Small intestine (tissue), 7 donors: ENCODE results near the gene NCAPD2. TPM values are rescaled to one million over a fixed set of nuclear protein-coding genes. Genes with fewer than 3 reads are reported as not detected.
"Not testable (repeated sequence)": the region's sequence is repeated elsewhere in the genome, so short reads cannot be mapped to it uniquely, and the experiment has no call there.

Source experiments
- DNase-seq, 2 donors: peaks; one replicate each; pipeline versions ENCODE4 v3.0.0 to v3.0.0-alpha.2; 2013
- FAIRE-seq: peaks from 2 replicates; lab custom pipeline; 2012; peaks lifted over from hg19 to GRCh38; lab: Jason Lieb, UNC
- H3K27ac ChIP-seq, 3 donors: one replicate each; pipeline ENCODE4 v1.5.1; 2013; ENCODE audit warnings: low read length in 2 of 3, mild to moderate bottlenecking in 2 of 3, control low read depth in 1 of 3, inconsistent platforms in 1 of 3, low read depth in 1 of 3, moderate library complexity in 1 of 3
- H3K27me3 ChIP-seq, 3 donors: one replicate each; pipeline ENCODE4 v1.6.1; 2013; ENCODE audit warnings: low read length in 3 of 3, inconsistent platforms in 1 of 3; ENCODE audit not compliant: control insufficient read depth in 3 of 3, insufficient read depth in 3 of 3
- H3K36me3 ChIP-seq, 3 donors: one replicate each; pipeline ENCODE4 v1.6.1; 2013; ENCODE audit warnings: low read length in 3 of 3, inconsistent platforms in 1 of 3, low read depth in 1 of 3, mild to moderate bottlenecking in 1 of 3, moderate library complexity in 1 of 3; ENCODE audit not compliant: control insufficient read depth in 3 of 3, insufficient read depth in 2 of 3
- H3K4me1 ChIP-seq, 3 donors: one replicate each; pipeline ENCODE4 v1.6.1; 2013; ENCODE audit warnings: low read length in 2 of 3, inconsistent platforms in 1 of 3, low read depth in 1 of 3, mild to moderate bottlenecking in 1 of 3, moderate library complexity in 1 of 3; ENCODE audit not compliant: control insufficient read depth in 3 of 3, insufficient read depth in 2 of 3
- H3K4me3 ChIP-seq, 3 donors: one replicate each; pipeline ENCODE4 v1.5.1; 2013; ENCODE audit warnings: low read length in 3 of 3, control low read depth in 1 of 3, inconsistent platforms in 1 of 3, low read depth in 1 of 3, mild to moderate bottlenecking in 1 of 3, moderate library complexity in 1 of 3
- H3K9me3 ChIP-seq, 2 donors: one replicate each; pipeline ENCODE4 v1.6.1; 2013; ENCODE audit warnings: low read depth in 1 of 2, low read length in 1 of 2; ENCODE audit not compliant: control insufficient read depth in 2 of 2, insufficient read depth in 1 of 2
- whole genome bisulfite sequencing, 3 donors: extraction: QIAGEN DNeasy Blood & Tissue Kit; methylation state at CpG; one replicate each; pipeline ENCODE4 v1.1.7; 2013; 5-methylcytosine and 5-hydroxymethylcytosine counted together
- polyA plus RNA-seq, 4 donors: library from polyadenylated mRNA; stranded (reverse) in 3 of 4; unstranded in 1 of 4; fragments of 200-250 nt in 3 of 4; fragments of 120-200 nt in 1 of 4; gene quantifications; one replicate each; pipeline versions ENCODE4 v1.2.1 to v1.2.3, GENCODE V29; 2013
- donor health status: healthy with polysubstance abuse.
- donor health status: control.
- donor health status: control.
- donor health status: Bipolar disorder and iron deficiency.
- donor health status: healthy.

NCAPD2 gene
- polyA plus RNA-seq, 4 donors, result 6.5 to 39.1 (median 22.1) TPM

DNA sequence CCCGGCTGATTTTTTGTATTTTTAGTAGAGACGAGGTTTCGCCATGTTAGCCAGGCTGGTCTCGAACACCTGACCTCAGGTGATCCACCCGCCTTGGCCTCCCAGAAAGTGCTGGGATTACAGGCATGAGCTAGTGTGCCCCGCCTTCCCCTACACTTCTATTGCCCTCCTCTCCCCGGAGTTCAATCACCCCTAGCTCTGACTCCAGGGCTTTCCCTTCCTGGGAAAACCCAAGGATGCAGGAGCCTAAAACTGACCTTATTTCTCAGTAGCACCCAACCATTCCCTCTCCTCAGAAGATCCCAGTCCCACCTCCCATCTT is 62.6 kb downstream of the NCAPD2 start:
- H3K4me3 ChIP-seq, H3K27ac ChIP-seq, FAIRE-seq, H3K27me3 ChIP-seq, H3K9me3 ChIP-seq, H3K4me1 ChIP-seq, DNase-seq: not testable (repeated sequence)
- peaks cover 0 to 62% (median 7%) of the 10 kb centered on the region in 3 donors for H3K36me3 ChIP-seq
- WGBS, 3 donors, result 81 to 89% (median 87%) methylated on average over 7 of the region's 7 CpGs

DNA sequence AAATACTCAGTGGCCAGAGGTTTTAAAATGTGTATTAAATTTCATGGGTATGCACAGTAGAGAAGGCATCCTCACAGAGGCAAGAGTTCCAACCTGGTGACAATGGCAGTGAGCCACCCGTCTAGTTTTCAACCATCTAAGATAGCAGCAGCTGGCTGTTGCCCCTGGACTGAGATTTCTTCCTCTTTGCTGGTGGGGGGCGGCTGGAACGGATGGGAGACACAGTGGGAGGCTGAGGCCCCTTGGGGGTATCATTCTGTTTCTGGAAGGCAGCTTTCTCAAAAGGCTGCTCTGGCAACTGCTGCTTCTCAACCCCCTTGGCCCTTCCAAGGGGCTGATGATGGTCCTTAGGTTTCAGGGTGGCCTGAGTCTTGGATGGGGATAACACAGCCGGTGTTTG is 63.0 kb downstream of the NCAPD2 start:
- Histone ChIP-seq H3K27ac (no peak overlapping the region), H3K9me3 (no peaks in the 10 kb centered on the region), H3K27me3 (no peaks in the 10 kb centered on the region), H3K36me3 (peaks cover 0 to 62% (median 7%) of the 10 kb centered on the region in 3 donors), H3K4me1 (peaks cover 0 to 5% (median 0%) of the 10 kb centered on the region in 3 donors), H3K4me3 (no peak overlapping the region)
- 80 to 89% (median 85%) methylated on average over 4 of the region's 4 CpGs for WGBS, 3 donors
- FAIRE-seq (no peak), DNase-seq (no peak)

DNA sequence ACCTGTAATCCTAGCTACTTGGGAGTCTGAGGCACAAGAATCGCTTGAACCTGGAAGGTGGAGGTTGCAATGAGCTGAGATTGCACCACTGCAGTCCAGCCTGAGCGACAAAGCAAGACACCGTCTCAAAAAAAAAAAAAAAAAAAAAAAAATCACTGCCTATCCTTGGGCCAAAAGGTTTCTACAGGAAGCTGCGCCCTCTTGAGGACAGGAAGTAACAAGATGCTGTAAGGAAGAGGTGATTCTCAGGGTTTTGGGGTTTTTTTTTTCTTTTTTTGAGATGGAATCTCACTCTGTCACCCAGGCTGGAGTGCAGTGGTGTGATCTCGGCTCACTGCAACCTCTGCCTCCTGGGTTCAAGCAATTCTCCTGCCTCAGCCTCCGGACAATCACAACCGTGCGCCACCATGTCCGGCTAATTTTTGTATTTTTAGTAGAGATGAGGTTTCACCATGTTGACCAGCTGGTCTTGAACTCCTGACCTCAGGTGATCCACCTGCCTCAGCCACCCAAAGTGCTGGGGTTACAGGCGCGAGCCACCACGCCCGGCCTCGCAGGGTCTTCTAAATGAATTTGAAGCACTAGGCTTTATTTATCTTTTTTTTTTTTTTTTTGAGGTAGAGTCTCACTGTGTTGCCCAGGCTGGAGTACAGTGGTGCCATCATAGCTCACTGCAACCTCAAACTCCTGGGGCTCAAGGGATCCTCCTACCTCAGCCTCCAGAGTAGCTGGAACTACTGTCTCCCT is 64.3 kb downstream of the NCAPD2 start:
- DNase-seq, result peak; percentile 69 to 74
- not testable (repeated sequence) for H3K4me1 ChIP-seq, H3K27ac ChIP-seq, H3K27me3 ChIP-seq, H3K4me3 ChIP-seq, H3K9me3 ChIP-seq, FAIRE-seq
- H3K36me3 ChIP-seq, result peaks cover 5 to 63% (median 10%) of the 10 kb centered on the region in 3 donors
- WGBS, 3 donors, result 66 to 70% (median 67%) methylated on average over 14 of the region's 14 CpGs

DNA sequence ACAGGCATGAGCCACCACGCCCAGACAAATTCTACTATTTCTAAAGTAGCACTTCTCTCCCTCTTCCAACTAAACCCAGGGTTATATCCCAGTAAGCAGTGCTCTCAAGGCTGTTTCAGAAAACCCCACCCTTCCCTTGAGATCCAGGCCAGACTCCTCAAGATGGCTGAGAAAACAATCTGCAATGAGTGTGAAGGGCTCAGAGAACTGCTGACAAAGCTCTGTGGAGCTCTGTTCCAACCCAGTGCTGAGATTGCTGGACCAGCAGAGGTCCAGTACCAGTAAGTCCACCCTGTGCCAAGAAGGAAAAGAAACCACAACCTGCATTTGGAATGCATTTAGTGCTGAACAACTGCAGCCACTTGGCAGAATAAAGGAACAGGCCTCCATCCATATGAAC is 65.6 kb downstream of the NCAPD2 start:
- no peak for FAIRE-seq

DNA sequence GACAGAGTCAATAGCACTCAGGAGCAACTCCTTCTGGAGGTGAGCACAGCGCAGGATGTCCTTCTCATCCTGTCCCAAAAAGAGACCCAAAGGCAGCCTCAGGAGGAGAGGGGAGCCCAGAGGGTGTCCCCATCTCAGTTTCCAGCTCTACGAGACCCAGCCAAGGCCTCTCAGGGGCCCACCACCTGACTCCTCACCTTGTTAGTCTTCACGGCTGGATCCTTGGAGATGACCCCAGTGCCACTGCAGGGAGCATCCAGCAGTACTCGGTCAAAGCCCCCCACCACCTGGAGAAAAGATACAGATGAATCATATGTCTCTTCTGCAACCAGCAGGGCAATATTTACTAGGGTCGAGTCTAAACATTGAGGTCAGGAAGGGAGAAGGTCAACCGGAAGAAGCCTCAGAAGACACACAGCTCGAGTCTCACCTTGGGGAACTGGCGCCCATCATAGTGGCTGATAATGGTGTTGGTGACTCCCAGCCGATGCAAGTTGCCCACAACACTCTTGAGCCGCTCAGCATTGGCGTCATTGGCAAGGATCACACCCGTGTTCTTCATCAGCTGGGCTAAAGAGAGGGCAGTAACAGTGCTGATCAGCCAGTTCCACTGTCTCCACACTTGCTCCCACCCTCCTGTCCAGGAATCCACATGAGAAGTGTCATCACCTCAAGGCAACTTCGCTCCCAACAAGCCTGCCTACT is 66.8 kb downstream of the NCAPD2 start:
- no peaks in the 10 kb centered on the region for H3K9me3 ChIP-seq
- H3K36me3 ChIP-seq, result peaks cover 5 to 81% (median 10%) of the 10 kb centered on the region in 3 donors
- DNase-seq (no peak), FAIRE-seq (no peak)
- H3K27me3 ChIP-seq, result no peaks in the 10 kb centered on the region
- no peak overlapping the region for H3K27ac ChIP-seq
- WGBS, 3 donors, result 89 to 94% (median 92%) methylated on average over 13 of the region's 13 CpGs
- no peaks in the 10 kb centered on the region for H3K4me1 ChIP-seq
- no peak overlapping the region for H3K4me3 ChIP-seq

More for the DNA sequence above, 65.6 kb downstream of the NCAPD2 start:
- H3K36me3 ChIP-seq, result peaks cover 5 to 73% (median 10%) of the 10 kb centered on the region in 3 donors
- H3K9me3 ChIP-seq, result no peaks in the 10 kb centered on the region
- 94 to 100% (median 100%) methylated on average over 1 of the region's 1 CpG for WGBS, 3 donors
- H3K4me1 ChIP-seq, result no peaks in the 10 kb centered on the region
- H3K4me3 ChIP-seq, result no peak overlapping the region
- no peak for DNase-seq
- no peaks in the 10 kb centered on the region for H3K27me3 ChIP-seq
- no peak overlapping the region for H3K27ac ChIP-seq

DNA sequence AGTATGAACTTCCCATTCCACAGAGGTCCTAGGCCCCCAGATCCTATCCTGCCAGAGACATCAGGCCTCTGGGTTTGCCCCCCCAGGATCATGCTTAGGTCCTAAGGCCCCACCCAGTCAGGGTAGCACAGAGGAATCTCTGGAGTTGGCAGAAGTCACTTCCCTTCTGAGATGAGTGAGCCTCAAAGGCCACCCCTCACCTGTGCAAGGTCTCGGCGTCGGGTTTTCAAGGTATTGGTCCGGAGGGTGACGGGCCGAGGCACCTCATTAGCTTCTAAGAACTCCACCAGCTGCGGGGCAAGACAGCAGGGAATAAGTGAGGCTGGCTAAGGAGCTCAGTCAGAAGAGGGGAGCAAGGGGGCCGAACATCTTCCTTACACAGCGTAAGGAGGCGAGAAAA is 69.0 kb downstream of the NCAPD2 start:
- no peaks in the 10 kb centered on the region for H3K9me3 ChIP-seq
- DNase-seq, result no peak
- FAIRE-seq, result no peak
- WGBS, 3 donors, result 95 to 98% (median 97%) methylated on average over 10 of the region's 10 CpGs
- no peaks in the 10 kb centered on the region for H3K27me3 ChIP-seq
- H3K27ac ChIP-seq, result no peak overlapping the region
- H3K36me3 ChIP-seq, result peaks cover 8 to 74% (median 10%) of the 10 kb centered on the region in 3 donors
- H3K4me3 ChIP-seq, result no peak overlapping the region
- peaks cover 0 to 7% (median 0%) of the 10 kb centered on the region in 3 donors for H3K4me1 ChIP-seq

GRCh38 chr12:6563448-6564050 is 69.6 kb downstream of the NCAPD2 start:
- H3K4me1 ChIP-seq, result peaks cover 0 to 7% (median 0%) of the 10 kb centered on the region in 3 donors
- H3K36me3 ChIP-seq, result peaks cover 8 to 69% (median 10%) of the 10 kb centered on the region in 3 donors
- FAIRE-seq (no peak), DNase-seq (peak; percentile 63 to 71)
- H3K27me3 ChIP-seq, result no peaks in the 10 kb centered on the region
- no peak overlapping the region for H3K4me3 ChIP-seq
- no peaks in the 10 kb centered on the region for H3K9me3 ChIP-seq
- WGBS, 3 donors, result 71 to 79% (median 79%) methylated on average over 8 of the region's 8 CpGs
- no peak overlapping the region for H3K27ac ChIP-seq

- 36 to 39% (median 37%) methylated on average over 8 of the region's 8 CpGs for WGBS, 3 donors
- Histone ChIP-seq H3K9me3 (no peaks in the 10 kb centered on the region), H3K4me3 (peak overlapping the region in 2 of 3 donors; percentile 73 to 94), H3K27me3 (no peaks in the 10 kb centered on the region), H3K27ac (peak overlapping the region in 2 of 3 donors; percentile 11 to 89), H3K4me1 (peaks cover 0 to 7% (median 0%) of the 10 kb centered on the region in 3 donors), H3K36me3 (peaks cover 8 to 70% (median 10%) of the 10 kb centered on the region in 3 donors)
- FAIRE-seq (no peak), DNase-seq (no peak)
Measured at GRCh38 chr12:6567112-6567670, 73.3 kb downstream of the NCAPD2 start.
